Tongue (tissue), 2 donors: ENCODE results near the gene SLC45A1. TPM values are rescaled to one million over a fixed set of nuclear protein-coding genes. Genes with fewer than 3 reads are reported as not detected.
"Not testable (repeated sequence)": the region's sequence is repeated elsewhere in the genome, so short reads cannot be mapped to it uniquely, and the experiment has no call there.

Experiments
- DNase-seq: peaks from one replicate; pipeline ENCODE4 v3.0.0-alpha.2; 2015
- total RNA-seq: library from RNA; depleted of rRNA; stranded (reverse); fragments of >200 nt; gene quantifications from one replicate; pipeline ENCODE4 v1.2.3, GENCODE V29; 2014

The SLC45A1 gene
- total RNA-seq, 1 donor from 2014 or later, result 3.2 TPM

- DNase-seq, result no peak
Observed at GRCh38 chr1:8367571-8368194, 49.8 kb downstream of the SLC45A1 start.

- no peak for DNase-seq
Observed at GRCh38 chr1:8368956-8369639, 51.2 kb downstream of the SLC45A1 start.

- peak; percentile 58 for DNase-seq
Observed at GRCh38 chr1:8370046-8370881, 52.4 kb downstream of the SLC45A1 start.

- peak; percentile 73 for DNase-seq
Observed at GRCh38 chr1:8370905-8371315, 53.0 kb downstream of the SLC45A1 start.

- no peak for DNase-seq
Observed at GRCh38 chr1:8371372-8371991, 53.6 kb downstream of the SLC45A1 start.

- DNase-seq, result peak; percentile 31
Observed at GRCh38 chr1:8373125-8373524, 55.2 kb downstream of the SLC45A1 start.

DNA sequence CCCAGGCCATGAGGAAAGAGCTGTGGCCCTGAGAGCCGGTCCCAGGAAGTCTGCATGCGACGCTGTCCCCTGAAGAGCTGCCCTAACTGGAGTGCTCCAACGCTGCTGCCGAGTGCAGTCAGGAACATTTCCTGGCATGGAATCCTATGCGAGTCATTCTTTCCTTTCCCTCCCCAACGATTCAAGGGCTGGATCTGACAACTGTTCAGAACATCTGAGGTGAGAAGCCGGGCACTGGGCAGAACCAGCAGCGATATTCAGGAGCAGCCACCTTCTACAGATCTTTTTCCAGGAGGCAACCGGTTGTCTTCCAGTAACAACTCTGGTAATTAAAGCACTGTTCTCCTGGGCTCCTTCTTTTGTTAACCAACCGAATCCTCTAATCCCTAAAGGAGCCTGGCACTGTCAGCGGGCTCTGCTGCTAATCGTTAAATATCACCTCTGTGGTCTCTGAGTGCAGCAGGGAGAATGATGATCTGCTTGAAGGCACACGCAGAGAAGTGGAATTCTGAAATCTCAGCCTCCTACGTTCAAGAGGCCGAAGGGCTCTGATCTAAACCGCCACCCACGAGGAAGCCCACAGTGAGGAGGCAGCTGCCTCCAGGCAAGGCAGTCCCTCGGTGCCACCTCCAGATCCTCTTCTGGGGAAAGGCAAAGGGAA lies 55.8 kb downstream of the SLC45A1 start:
- DNase-seq, result peak; percentile 94

DNA sequence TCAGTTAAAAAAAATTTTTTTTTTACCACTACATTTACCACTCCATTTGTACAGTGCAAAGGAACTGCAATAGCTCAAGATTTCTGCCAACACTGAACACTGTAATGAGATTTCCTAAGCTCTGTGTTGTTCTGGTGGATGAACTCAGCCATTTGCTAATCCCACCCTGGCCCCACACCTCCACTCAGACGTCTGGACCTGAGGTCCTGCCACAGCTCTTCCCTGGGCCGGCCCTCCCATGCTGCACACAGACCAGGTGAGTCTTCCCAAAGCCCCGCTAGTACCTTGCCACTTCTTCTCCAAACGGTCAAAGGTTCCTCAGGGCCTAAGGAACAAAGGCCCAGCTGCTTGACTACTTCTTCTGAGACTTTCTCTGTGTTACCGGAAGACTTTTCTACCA lies 56.4 kb downstream of the SLC45A1 start:
- DNase-seq, result peak; percentile 43

GRCh38 chr1:8374812-8375211 lies 56.9 kb downstream of the SLC45A1 start:
- no peak for DNase-seq

- DNase-seq, result no peak
Observed at GRCh38 chr1:8376358-8376840, 58.5 kb downstream of the SLC45A1 start.

GRCh38 chr1:8377271-8377981 lies 59.5 kb downstream of the SLC45A1 start:
- DNase-seq, result no peak

GRCh38 chr1:8378178-8378577 lies 60.3 kb downstream of the SLC45A1 start:
- peak; percentile 87 for DNase-seq

GRCh38 chr1:8378981-8379470 lies 61.1 kb downstream of the SLC45A1 start:
- DNase-seq, result no peak

DNA sequence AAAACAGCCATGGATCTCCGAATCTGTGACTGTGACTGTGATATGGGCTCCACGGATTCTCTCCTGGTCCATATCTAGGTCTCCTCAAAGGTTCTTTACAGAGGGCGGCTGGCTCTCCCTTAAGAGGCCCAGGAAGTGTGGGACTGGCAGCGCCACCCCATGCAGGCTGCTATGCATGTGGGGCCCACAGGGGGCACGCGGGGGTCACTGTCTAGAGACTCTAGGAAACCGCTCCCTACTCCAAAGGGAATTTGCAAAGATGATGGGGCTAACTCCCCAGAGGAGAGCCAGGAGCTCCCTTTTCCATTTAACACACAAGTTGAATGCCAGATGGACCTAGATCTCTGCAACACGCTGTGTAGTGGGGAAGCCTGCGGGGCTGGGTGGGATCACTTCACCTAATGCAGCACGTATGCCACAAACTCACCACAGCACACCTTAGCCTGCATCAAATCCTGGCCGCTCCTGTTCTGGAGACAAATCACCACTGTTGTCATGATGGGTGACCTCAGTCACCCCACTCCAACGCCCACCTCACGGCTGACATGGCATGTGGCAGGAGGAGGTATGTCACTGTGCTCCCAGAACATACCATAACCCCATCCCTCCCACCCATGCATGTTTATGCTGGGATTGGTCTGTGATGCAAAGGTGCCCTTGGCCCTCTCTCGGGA lies 61.7 kb downstream of the SLC45A1 start:
- no peak for DNase-seq

GRCh38 chr1:8380310-8380709 lies 62.4 kb downstream of the SLC45A1 start:
- DNase-seq, result not testable (repeated sequence)

DNA sequence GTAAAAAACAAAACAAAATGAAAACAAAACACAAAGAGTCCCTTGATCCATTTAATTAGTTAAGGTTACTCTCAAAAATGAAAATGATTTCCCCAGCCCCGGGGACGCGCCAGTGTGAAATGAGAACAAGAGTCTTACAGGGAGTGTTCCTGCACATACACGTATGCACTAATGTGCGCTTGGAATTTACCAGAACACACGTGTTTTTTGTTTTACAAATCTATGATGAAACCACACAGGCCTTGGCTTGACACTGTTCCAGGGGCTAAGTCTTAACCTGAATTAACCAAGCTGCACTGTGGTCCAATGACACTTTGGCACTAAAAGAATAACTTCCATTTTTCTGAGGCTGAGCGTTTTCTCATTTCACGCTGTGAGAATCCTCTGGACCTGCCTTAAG lies 63.7 kb downstream of the SLC45A1 start:
- peak; percentile 47 for DNase-seq

GRCh38 chr1:8382051-8382505 lies 64.2 kb downstream of the SLC45A1 start:
- DNase-seq, result no peak

DNA sequence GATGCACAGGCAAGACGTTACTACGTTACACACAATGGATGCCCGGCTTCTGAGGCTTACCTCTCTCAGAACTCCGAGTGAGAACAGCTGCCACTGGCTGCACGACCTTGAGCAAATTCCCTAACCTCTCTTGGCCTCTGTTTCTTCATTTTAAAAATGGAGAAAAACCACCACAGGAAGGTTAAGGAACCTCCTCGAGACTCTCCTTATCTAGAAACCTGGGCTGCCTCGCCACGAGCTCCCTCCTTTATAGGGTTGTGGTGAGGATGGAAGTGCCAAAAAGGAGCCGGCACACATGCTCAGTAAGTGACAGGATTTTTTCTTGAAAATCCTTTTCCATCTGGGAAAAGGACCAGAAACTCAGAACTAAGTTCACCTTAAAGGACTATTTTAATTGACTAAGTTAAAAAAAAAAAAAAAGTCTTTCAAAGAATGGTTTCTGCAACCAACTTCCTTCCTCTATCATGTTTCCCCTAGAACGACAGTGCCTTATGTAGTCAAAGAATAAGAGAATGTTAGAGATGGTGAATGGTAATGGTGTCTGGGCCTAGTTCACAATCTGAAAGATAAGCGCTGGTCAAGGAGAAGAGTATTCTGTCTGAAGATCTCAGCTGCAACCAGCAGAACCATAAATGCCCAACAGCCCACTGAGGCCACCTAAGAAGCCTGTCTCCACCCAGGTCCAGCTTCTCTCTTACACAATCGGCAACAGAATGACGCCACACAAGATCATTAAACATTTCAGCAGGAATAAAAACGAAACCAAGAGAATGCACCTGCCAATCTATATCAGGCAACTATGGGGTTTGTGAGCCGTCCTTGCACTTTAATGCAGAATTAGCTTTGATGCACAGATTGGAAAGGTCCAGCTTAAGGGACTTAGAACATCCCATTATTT lies 64.9 kb downstream of the SLC45A1 start:
- DNase-seq, result no peak

DNA sequence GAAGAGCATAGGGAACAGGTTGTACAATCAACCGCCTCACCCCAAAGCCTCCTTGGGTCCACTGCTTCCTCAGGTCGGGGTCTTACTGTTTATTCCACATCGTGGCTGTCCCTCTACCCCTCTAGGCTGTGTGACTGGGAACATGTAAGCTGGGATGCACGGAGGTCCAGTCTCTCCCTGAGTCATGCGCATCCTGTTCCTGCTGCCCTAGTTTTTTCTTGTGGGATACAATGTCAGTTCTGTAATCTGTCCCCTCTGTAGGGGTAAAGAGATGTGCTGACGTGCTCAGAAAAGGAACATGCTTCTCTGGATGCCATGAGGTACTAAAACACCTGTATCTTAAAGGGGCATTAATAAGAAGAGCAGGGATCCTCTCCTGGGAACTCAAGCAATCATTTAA lies 66.2 kb downstream of the SLC45A1 start:
- no peak for DNase-seq
